GM23338 (cell line): Measurements from ENCODE around the gene SRXN1. TPM values are rescaled to one million over a fixed set of nuclear protein-coding genes. Genes with fewer than 3 reads are reported as not detected.

Experiments
- ATAC-seq: fragments of 200-7000 bp; cut with Tn5 transposase; 3 replicates; pipeline ENCODE4 v1.9.1; 2020
- DNase-seq: peaks from one replicate; pipeline ENCODE4 v3.0.0-alpha.2; 2015; ENCODE audit warnings: low spot score
- H2AFZ ChIP-seq: fragments of 200-600 bp; sonication (generic); 2 replicates; pipeline ENCODE4 v1.8.0; 2016; ENCODE audit warnings: antibody characterized with exemption, mild to moderate bottlenecking, moderate library complexity
- H3F3A ChIP-seq: fragments of 200-600 bp; sonication (generic); replicated peaks from 2 replicates; pipeline ENCODE4 v1.8.0; 2017; ENCODE audit warnings: antibody characterized with exemption, mixed run types, low read depth
- H3K27ac ChIP-seq: fragments of 200-600 bp; sonication (generic); 2 replicates; pipeline ENCODE4 v1.6.1; 2016; ENCODE audit warnings: low read depth
- H3K27me3 ChIP-seq: fragments of 200-600 bp; sonication (generic); 2 replicates; pipeline ENCODE4 v1.8.0; 2016; ENCODE audit warnings: mild to moderate bottlenecking, mixed run types, moderate library complexity; ENCODE audit not compliant: insufficient read depth
- H3K36me3 ChIP-seq: fragments of 200-600 bp; sonication (generic); 2 replicates; pipeline ENCODE4 v1.8.0; 2016; ENCODE audit warnings: mild to moderate bottlenecking; ENCODE audit not compliant: insufficient read depth
- H3K4me1 ChIP-seq: fragments of 200-600 bp; sonication (generic); 2 replicates; pipeline ENCODE4 v1.8.0; 2016; ENCODE audit warnings: mild to moderate bottlenecking, moderate library complexity; ENCODE audit not compliant: insufficient read depth
- H3K4me2 ChIP-seq: fragments of 200-600 bp; sonication (generic); 2 replicates; pipeline ENCODE4 v1.7.1; 2017; ENCODE audit warnings: mixed run types
- H3K4me3 ChIP-seq: fragments of 200-600 bp; sonication (generic); 2 replicates; pipeline ENCODE4 v1.6.1; 2016; ENCODE audit warnings: mixed run types
- H3K79me2 ChIP-seq: fragments of 200-600 bp; sonication (generic); replicated peaks from 2 replicates; pipeline ENCODE4 v1.8.0; 2017; ENCODE audit warnings: mild to moderate bottlenecking; ENCODE audit not compliant: insufficient read depth
- H3K9me2 ChIP-seq: fragments of 200-600 bp; sonication (generic); 2 replicates; pipeline ENCODE4 v1.8.0; 2017; ENCODE audit not compliant: insufficient read depth
- H4K20me1 ChIP-seq: fragments of 200-600 bp; sonication (generic); replicated peaks from 2 replicates; pipeline ENCODE4 v1.8.0; 2017; ENCODE audit warnings: mild to moderate bottlenecking; ENCODE audit not compliant: insufficient read depth
- H3K27ac Mint-ChIP-seq: 2 replicates; pipeline ENCODE4 v1.8.0; 2020; ENCODE audit warnings: inconsistent platforms, mild to moderate bottlenecking, moderate library complexity, mixed read lengths
- H3K27me3 Mint-ChIP-seq: 3 replicates; pipeline ENCODE4 v1.8.0; 2022; ENCODE audit warnings: low read depth, mild to moderate bottlenecking, moderate library complexity, mixed read lengths, inconsistent platforms; ENCODE audit not compliant: insufficient read depth, poor library complexity
- H3K36me3 Mint-ChIP-seq: 3 replicates; pipeline ENCODE4 v1.8.0; 2021; ENCODE audit warnings: low read depth, mild to moderate bottlenecking, inconsistent platforms, moderate library complexity, mixed read lengths
- H3K4me1 Mint-ChIP-seq: 3 replicates; pipeline ENCODE4 v1.8.0; 2020; ENCODE audit warnings: mild to moderate bottlenecking, inconsistent platforms, mixed read lengths
- H3K4me3 Mint-ChIP-seq: 3 replicates; pipeline ENCODE4 v1.8.0; 2021; ENCODE audit warnings: moderate library complexity, mild to moderate bottlenecking, inconsistent platforms, mixed read lengths
- H3K9me3 Mint-ChIP-seq: 3 replicates; pipeline ENCODE4 v1.8.0; 2020; ENCODE audit warnings: moderate library complexity, mild to moderate bottlenecking, inconsistent platforms, mixed read lengths
- CREB1 ChIP-seq: fragments of 250-450 bp; sonication (Bioruptor Pico); IDR thresholded peaks from 2 replicates; pipeline ENCODE4 v1.5.0; 2020; ENCODE audit warnings: low read depth, mild to moderate bottlenecking, moderate library complexity
- CTCF ChIP-seq, 2 experiments: fragments of 200-600 bp in 1 of 2; sonication (generic) in 1 of 2; conservative IDR thresholded peaks; 2 replicates each; pipeline versions ENCODE4 v1.5.1 to v1.6.1; 2016 to 2017; ENCODE audit warnings: antibody characterized with exemption in 2 of 2, low read depth in 2 of 2, mild to moderate bottlenecking in 2 of 2, moderate library complexity in 1 of 2
- ETS1 ChIP-seq: IDR thresholded peaks from 2 replicates; pipeline ENCODE4 v1.6.1; 2016; ENCODE audit warnings: antibody characterized with exemption
- EZH2 ChIP-seq: fragments of 200-600 bp; sonication (generic); IDR thresholded peaks from one replicate; pipeline ENCODE4 v1.8.0; 2017; ENCODE audit warnings: antibody characterized with exemption, mild to moderate bottlenecking, low read depth; ENCODE audit not compliant: unreplicated experiment
- EZH2phosphoT487 ChIP-seq: fragments of 200-600 bp; sonication (generic); IDR thresholded peaks from one replicate; pipeline ENCODE4 v1.8.1; 2018; ENCODE audit warnings: antibody characterized with exemption; ENCODE audit not compliant: unreplicated experiment
- JUNB ChIP-seq: IDR thresholded peaks from one replicate; pipeline ENCODE4 v1.6.1; 2016; ENCODE audit warnings: antibody characterized with exemption; ENCODE audit not compliant: unreplicated experiment
- NANOG ChIP-seq: IDR thresholded peaks from 2 replicates; pipeline ENCODE4 v1.6.1; 2016; ENCODE audit warnings: antibody characterized with exemption, borderline replicate concordance
- POLR2AphosphoS5 ChIP-seq: IDR thresholded peaks from 2 replicates; pipeline ENCODE4 v1.6.1; 2016; ENCODE audit warnings: antibody characterized with exemption, low read depth
- REST ChIP-seq: IDR thresholded peaks from one replicate; pipeline ENCODE4 v1.6.1; 2018; ENCODE audit warnings: antibody characterized with exemption; ENCODE audit not compliant: unreplicated experiment
- STAT1 ChIP-seq: IDR thresholded peaks from one replicate; pipeline ENCODE4 v1.6.1; 2016; ENCODE audit warnings: antibody characterized with exemption; ENCODE audit not compliant: unreplicated experiment
- ZNF114 ChIP-seq: fragments of 250-450 bp; sonication (Bioruptor Pico); IDR thresholded peaks from 2 replicates; pipeline ENCODE4 v1.5.0; 2020; ENCODE audit warnings: mild to moderate bottlenecking, moderate library complexity
- ZNF331 ChIP-seq: fragments of 250-450 bp; sonication (Bioruptor Pico); IDR thresholded peaks from 2 replicates; pipeline ENCODE4 v1.5.0; 2020; ENCODE audit warnings: low read depth, mild to moderate bottlenecking, moderate library complexity
- ZNF462 ChIP-seq: fragments of 250-450 bp; sonication (Bioruptor Pico); IDR thresholded peaks from 2 replicates; pipeline ENCODE4 v1.5.0; 2020; ENCODE audit warnings: mild to moderate bottlenecking, moderate library complexity
- polyA plus RNA-seq: library from polyadenylated mRNA; unstranded; fragments of >200 nt; fragmentation: Nextera tagmentation; extraction: Ambion mirVana; gene quantifications from 2 replicates; pipeline ENCODE4 v1.2.1, GENCODE V29; 2016
- total RNA-seq: library from RNA; depleted of rRNA; stranded (reverse); fragments of >200 nt; shearing (Covaris generic); gene quantifications from 2 replicates; pipeline ENCODE4 v1.2.3, GENCODE V29; 2014

SRXN1 gene
- total and polyA plus RNA-seq, 2 experiments from 2014 or later = 8.4 to 26.6 TPM

- ATAC-seq (no peak), DNase-seq (no peak)
- H3K27me3 Mint-ChIP-seq = peaks cover 3% of the 10 kb centered on the region
- H3K4me1 ChIP-seq = 0 out of 2 replicates have a peak, but pooled peaks cover 3% of the 10 kb centered on the region
- no peak overlapping the region for H3K4me3 Mint-ChIP-seq
- H3K4me2 ChIP-seq = no peak overlapping the region
- no peaks in the 10 kb centered on the region for H3K27me3 ChIP-seq
- peaks cover 15% of the 10 kb centered on the region for H3K4me1 Mint-ChIP-seq
- H2AFZ ChIP-seq = no peak overlapping the region
- H4K20me1 ChIP-seq = no peaks in the 10 kb centered on the region; the same call in 1 of the 2 replicates
- no peaks in the 10 kb centered on the region for H3K36me3 ChIP-seq
- no peak overlapping the region for H3K27ac ChIP-seq
- no peaks in the 10 kb centered on the region for H3K9me2 ChIP-seq
- no peak overlapping the region for H3K4me3 ChIP-seq
- no peaks in the 10 kb centered on the region for H3K36me3 Mint-ChIP-seq
- no peaks in the 10 kb centered on the region for H3K9me3 Mint-ChIP-seq
- H3F3A ChIP-seq = no peaks in the 10 kb centered on the region
- no peak for TF ChIP-seq CREB1 (CRISPR knock-in tag)
- TF ChIP-seq STAT1 = no peak
- TF ChIP-seq EZH2phosphoT487 = no peak
- TF ChIP-seq ZNF331 (CRISPR knock-in tag) = no peak
- no peak for TF ChIP-seq JUNB
- no peak for TF ChIP-seq REST
- TF ChIP-seq EZH2 = no peak
- TF ChIP-seq ZNF462 = no peak
- no peak for TF ChIP-seq ETS1
- TF ChIP-seq ZNF114 (CRISPR knock-in tag) = no peak
- TF ChIP-seq POLR2AphosphoS5 = no peak
- TF ChIP-seq NANOG = no peak
- TF ChIP-seq CTCF (conservative IDR thresholded peaks at IDR 0.05; ENCODE audit: low read depth in 2 of 2) = no peak
- no peaks in the 10 kb centered on the region for H3K79me2 ChIP-seq
- no peak overlapping the region for H3K27ac Mint-ChIP-seq
These were observed 27.6 kb downstream of the SRXN1 start for GRCh38 chr20:625360-625932.
